A549 (cell line): ENCODE measurements around the gene MKNK1. TPM values are rescaled to one million over a fixed set of nuclear protein-coding genes. Genes with fewer than 3 reads are reported as not detected.

Experiments
- ATAC-seq, 2 experiments: fragments of 200-7000 bp in 1 of 2; fragments of >200 bp in 1 of 2; cut with Nextera tagmentation in 1 of 2; cut with Tn5 transposase in 1 of 2; 3 replicates each; pipeline versions ENCODE4 v1.8.0 to v1.9.1; 2018 to 2020; ENCODE audit warnings: mild to moderate bottlenecking in 1 of 2, moderate library complexity in 1 of 2
- CTCF ChIA-PET: fragments of 300-600 bp; sonication (Branson Sonifier 250); formaldehyde crosslinking; extraction: SDS; loops from one replicate; lab custom pipeline; 2021; ENCODE audit warnings: antibody characterized with exemption, inconsistent platforms; lab: Yijun Ruan, JAX
- POLR2A ChIA-PET: fragments of 350-600 bp; formaldehyde crosslinking; extraction: SDS; loops from one replicate; lab custom pipeline; 2021; ENCODE audit warnings: antibody characterized with exemption, inconsistent platforms; lab: Yijun Ruan, JAX
- DNase-seq, 2 experiments: peaks; one replicate each; pipeline versions ENCODE4 v3.0.0 to v3.0.0-alpha.2; 2011 to 2016; ENCODE audit warnings: low read depth in 1 of 2, low spot score in 1 of 2
- FAIRE-seq: peaks from 2 replicates; lab custom pipeline; 2011; peaks lifted over from hg19 to GRCh38; lab: Jason Lieb, UNC
- H3K27ac ChIP-seq, 2 experiments: fragments of >200 bp; sonication (Bioruptor Twin); formaldehyde crosslinking; 3 replicates each; pipeline ENCODE4 v1.5.1; 2016 to 2017
- H3K4me1 ChIP-seq: fragments of >200 bp; sonication (Bioruptor Twin); formaldehyde crosslinking; 3 replicates; pipeline ENCODE4 v1.6.1; 2016
- H3K4me2 ChIP-seq: fragments of >200 bp; sonication (Bioruptor Twin); formaldehyde crosslinking; 3 replicates; pipeline ENCODE4 v1.6.1; 2016
- H3K4me3 ChIP-seq: fragments of >200 bp; sonication (Bioruptor Twin); formaldehyde crosslinking; 3 replicates; pipeline ENCODE4 v1.5.1; 2016
- H3K9me3 ChIP-seq: fragments of >200 bp; sonication (Bioruptor Twin); formaldehyde crosslinking; 3 replicates; pipeline ENCODE4 v1.6.1; 2016
- ATOH8 ChIP-seq: fragments of 250-450 bp; sonication (Bioruptor Pico); IDR thresholded peaks from 2 replicates; pipeline ENCODE4 v1.5.0; 2020; ENCODE audit warnings: low read depth, mild to moderate bottlenecking, moderate library complexity
- BHLHE40 ChIP-seq: IDR thresholded peaks from 2 replicates; pipeline ENCODE4 v1.6.1; 2012; ENCODE audit warnings: low read depth, low read length, inconsistent platforms
- EHF ChIP-seq: fragments of 250-450 bp; sonication (Bioruptor Pico); IDR thresholded peaks from 2 replicates; pipeline ENCODE4 v1.5.0; 2020; ENCODE audit warnings: mild to moderate bottlenecking
- EHMT2 ChIP-seq: fragments of 200-600 bp; sonication (generic); IDR thresholded peaks from 2 replicates; pipeline ENCODE4 v1.6.1; 2016; ENCODE audit warnings: antibody characterized with exemption, low read depth, mild to moderate bottlenecking, moderate library complexity
- FOSL2 ChIP-seq, 2 experiments: fragments of 450-650 bp in 1 of 2; fragments of >200 bp in 1 of 2; sonication (Bioruptor Twin) in 1 of 2; formaldehyde crosslinking; IDR thresholded peaks; 2 replicates each; pipeline versions ENCODE4 v1.5.0 to v1.6.1; 2016 to 2020; ENCODE audit warnings: mild to moderate bottlenecking in 1 of 2, moderate library complexity in 1 of 2
- FOXS1 ChIP-seq: fragments of 250-450 bp; sonication (Bioruptor Pico); IDR thresholded peaks from 2 replicates; pipeline ENCODE4 v1.5.0; 2020; ENCODE audit warnings: mild to moderate bottlenecking, moderate library complexity
- GATA3 ChIP-seq: IDR thresholded peaks from 2 replicates; pipeline ENCODE4 v1.6.1; 2012; ENCODE audit warnings: borderline replicate concordance
- HES2 ChIP-seq: fragments of >200 bp; sonication (Bioruptor Twin); formaldehyde crosslinking; IDR thresholded peaks from 2 replicates; pipeline ENCODE4 v1.6.1; 2016
- HMGXB4 ChIP-seq: fragments of 250-450 bp; sonication (Bioruptor Pico); IDR thresholded peaks from 2 replicates; pipeline ENCODE4 v1.5.0; 2021; ENCODE audit warnings: mild to moderate bottlenecking, moderate library complexity, borderline replicate concordance
- HOXB13 ChIP-seq: fragments of 250-450 bp; sonication (Bioruptor Pico); IDR thresholded peaks from 2 replicates; pipeline ENCODE4 v1.5.0; 2020; ENCODE audit warnings: low read depth, mild to moderate bottlenecking, moderate library complexity
- HOXB5 ChIP-seq: fragments of 250-450 bp; sonication (Bioruptor Pico); IDR thresholded peaks from 2 replicates; pipeline ENCODE4 v1.5.0; 2020; ENCODE audit warnings: mild to moderate bottlenecking, moderate library complexity
- KDM1A ChIP-seq: fragments of 200-600 bp; sonication (generic); IDR thresholded peaks from 2 replicates; pipeline ENCODE4 v1.6.1; 2016; ENCODE audit warnings: low read depth, mild to moderate bottlenecking
- MAFK ChIP-seq: fragments of 450-650 bp; IDR thresholded peaks from 2 replicates; pipeline ENCODE4 v1.6.1; 2014; ENCODE audit not compliant: partially characterized antibody
- MAZ ChIP-seq: fragments of 150-350 bp; IDR thresholded peaks from 2 replicates; pipeline ENCODE4 v1.6.1; 2014; ENCODE audit warnings: antibody characterized with exemption, low read depth, low read length, borderline replicate concordance
- PHF8 ChIP-seq: fragments of 200-600 bp; sonication (generic); IDR thresholded peaks from 2 replicates; pipeline ENCODE4 v1.6.1; 2016; ENCODE audit warnings: low read depth, mild to moderate bottlenecking, antibody characterized with exemption, moderate library complexity, borderline replicate concordance
- RCOR1 ChIP-seq: fragments of 150-350 bp; IDR thresholded peaks from 2 replicates; pipeline ENCODE4 v1.6.1; 2014; ENCODE audit warnings: antibody characterized with exemption, low read length, low read depth
- SMC3 ChIP-seq: fragments of >200 bp; sonication (Bioruptor Twin); formaldehyde crosslinking; IDR thresholded peaks from 3 replicates; pipeline ENCODE4 v1.6.1; 2018; ENCODE audit warnings: inconsistent platforms
- TP53 ChIP-seq: fragments of 250-450 bp; sonication (Bioruptor Pico); IDR thresholded peaks from 2 replicates; pipeline ENCODE4 v1.5.0; 2021; ENCODE audit warnings: mild to moderate bottlenecking, moderate library complexity
- ZNF302 ChIP-seq: fragments of 250-450 bp; sonication (Bioruptor Pico); IDR thresholded peaks from 2 replicates; pipeline ENCODE4 v1.9.0; 2021; ENCODE audit warnings: inconsistent platforms, mild to moderate bottlenecking, moderate library complexity
- WGBS: methylation state at CpG from one replicate; pipeline ENCODE4 v1.1.6; 2017; ENCODE audit errors: missing lambda C conversion rate; 5-methylcytosine and 5-hydroxymethylcytosine counted together
- polyA plus RNA-seq, 4 experiments: library from polyadenylated mRNA; depleted of rRNA in 3 of 4; stranded (reverse); fragments of >200 nt; fragmentation: RNase III in 1 of 4; extraction: RNeasy Plus Mini Kit Qiagen cat#74134 plus additional on column Dnase treatment in 1 of 4; gene quantifications; 2 replicates in 3 of 4; 3 replicates in 1 of 4; pipeline ENCODE4 v1.2.3, GENCODE V29; 2011 to 2017
- TF ChIP-seq, protein P1 (sequence below): fragments of 150-350 bp; IDR thresholded peaks from 2 replicates; pipeline ENCODE4 v1.6.1; 2014; ENCODE audit warnings: low read depth, mild to moderate bottlenecking, low read length

MKNK1 gene
- polyA plus RNA-seq, 2 of the 4 experiments (the other 2 are of a cell fraction): 20.8 to 28.4 TPM

DNA sequence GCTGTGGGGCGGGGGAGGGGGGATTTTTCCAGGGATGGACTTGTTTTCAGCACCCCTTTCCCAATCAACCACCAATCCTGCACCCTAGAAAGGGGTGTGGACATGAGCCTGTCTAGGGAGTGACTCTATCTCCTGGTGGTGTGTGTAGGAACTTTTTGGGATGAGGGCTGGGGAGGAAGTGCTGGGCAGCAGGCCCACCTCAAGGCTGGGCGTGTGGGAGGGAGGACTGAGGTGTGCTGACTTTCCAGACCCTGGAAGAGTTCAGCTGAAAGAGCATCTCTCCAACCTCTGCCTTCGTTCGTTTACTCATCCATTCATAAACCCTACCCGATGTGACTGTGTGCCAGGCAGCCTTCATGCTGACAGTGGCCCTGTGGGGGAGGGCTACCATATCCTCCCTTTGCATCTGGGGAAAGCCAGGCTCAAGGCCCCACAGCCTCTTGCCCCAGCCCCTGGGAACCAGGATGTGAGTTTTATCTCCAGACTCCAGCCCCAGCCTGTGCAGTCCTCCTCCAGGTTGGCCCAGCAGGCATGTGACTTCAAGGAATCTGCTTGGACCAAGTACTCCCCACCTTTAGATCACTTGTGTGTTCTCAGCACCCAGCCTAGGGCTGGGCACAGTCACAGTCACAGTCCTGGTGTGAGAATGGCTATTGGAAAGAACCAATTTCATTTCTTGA is 59.4 kb downstream of the MKNK1 start:
- no peaks in the 10 kb centered on the region for H3K9me3 ChIP-seq
- WGBS: 55% methylated on average over 4 of the region's 5 CpGs
- POLR2A ChIA-PET: no interaction called here
- H3K4me1 ChIP-seq: peaks cover 2% of the 10 kb centered on the region; the same call in 1 of the 3 replicates
- FAIRE-seq (no peak), ATAC-seq (no peak)
- no peak overlapping the region for H3K27ac ChIP-seq
- TF ChIP-seq ZNF302 (CRISPR knock-in tag): no peak
- no peak for TF ChIP-seq RCOR1
- no peak for TF ChIP-seq HES2
- no peak for TF ChIP-seq KDM1A
- TF ChIP-seq EHF: no peak
- TF ChIP-seq, all 56 proteins: peak for 0
- H3K4me3 ChIP-seq: no peak overlapping the region
- no peak for DNase-seq
- no peak overlapping the region for H3K4me2 ChIP-seq
- CTCF ChIA-PET: interaction anchor here (1.6 to 5.3 kb wide), 2 partner anchors 14 to 98 kb away, joined by 7 to 110 read pairs; a partner anchor contains a TSS

GRCh38 chr1:46543761-46544560 is 60.1 kb downstream of the MKNK1 start:
- FAIRE-seq: no peak
- 66% methylated on average over 25 of the region's 58 CpGs for WGBS

More at GRCh38 chr1:46543761-46544560, 60.1 kb downstream of the MKNK1 start:
- H3K9me3 ChIP-seq: no peaks in the 10 kb centered on the region
- TF ChIP-seq ATOH8 (CRISPR knock-in tag): no peak
- TF ChIP-seq, protein P1, sequence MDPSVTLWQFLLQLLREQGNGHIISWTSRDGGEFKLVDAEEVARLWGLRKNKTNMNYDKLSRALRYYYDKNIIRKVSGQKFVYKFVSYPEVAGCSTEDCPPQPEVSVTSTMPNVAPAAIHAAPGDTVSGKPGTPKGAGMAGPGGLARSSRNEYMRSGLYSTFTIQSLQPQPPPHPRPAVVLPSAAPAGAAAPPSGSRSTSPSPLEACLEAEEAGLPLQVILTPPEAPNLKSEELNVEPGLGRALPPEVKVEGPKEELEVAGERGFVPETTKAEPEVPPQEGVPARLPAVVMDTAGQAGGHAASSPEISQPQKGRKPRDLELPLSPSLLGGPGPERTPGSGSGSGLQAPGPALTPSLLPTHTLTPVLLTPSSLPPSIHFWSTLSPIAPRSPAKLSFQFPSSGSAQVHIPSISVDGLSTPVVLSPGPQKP: no peak
- no peak for TF ChIP-seq PHF8
- no peak for TF ChIP-seq HOXB13 (CRISPR knock-in tag)
- no peak for TF ChIP-seq SMC3
- no peak for TF ChIP-seq FOSL2 (IDR thresholded peaks at IDR 0.05)
- TF ChIP-seq FOSL2 (CRISPR knock-in tag; IDR thresholded peaks at IDR 0.05): no peak
- TF ChIP-seq HMGXB4 (CRISPR knock-in tag): no peak
- TF ChIP-seq TP53 (CRISPR knock-in tag): no peak
- no peak for TF ChIP-seq MAFK
- TF ChIP-seq ZNF302 (CRISPR knock-in tag): no peak
- no peak for TF ChIP-seq HOXB5
- TF ChIP-seq FOXS1 (CRISPR knock-in tag): no peak
- no peak for TF ChIP-seq GATA3
- no peak for TF ChIP-seq BHLHE40
- no peak for TF ChIP-seq EHMT2
- no peak for TF ChIP-seq MAZ
- DNase-seq (no peak), ATAC-seq (no peak)
- POLR2A ChIA-PET: no interaction called here
- H3K4me1 ChIP-seq: peaks cover 3% of the 10 kb centered on the region; the same call in 1 of the 3 replicates
- H3K27ac ChIP-seq: no peak overlapping the region
- no peak overlapping the region for H3K4me2 ChIP-seq
- CTCF ChIA-PET: interaction anchor here (1.6 to 5.3 kb wide), 3 partner anchors 13 to 97 kb away, joined by 7 to 110 read pairs (median 7); a partner anchor contains a TSS
- H3K4me3 ChIP-seq: no peak overlapping the region
